H9 (cell line): Measurements from ENCODE around the gene TXNDC8. TPM values are rescaled to one million over a fixed set of nuclear protein-coding genes. Genes with fewer than 3 reads are reported as not detected.

Source experiments
- DNase-seq: peaks from one replicate; pipeline ENCODE4 v3.0.0-alpha.2; 2017
- H2AFZ ChIP-seq: one replicate; pipeline ENCODE4 v1.6.1; 2013; ENCODE audit warnings: mild to moderate bottlenecking, low read length, control low read depth, moderate library complexity
- H2AK5ac ChIP-seq: 2 replicates; pipeline ENCODE4 v1.6.1; 2013; ENCODE audit warnings: low read length, control low read depth, mixed read lengths; ENCODE audit not compliant: insufficient read length
- H2BK120ac ChIP-seq: one replicate; pipeline ENCODE4 v1.6.1; 2013; ENCODE audit warnings: low read depth, mild to moderate bottlenecking, low read length, control low read depth, inconsistent platforms; ENCODE audit not compliant: poor library complexity, severe bottlenecking
- H2BK12ac ChIP-seq: 2 replicates; pipeline ENCODE4 v1.6.1; 2013; ENCODE audit warnings: low read length, control low read depth, mixed read lengths, low read depth; ENCODE audit not compliant: insufficient read length
- H2BK15ac ChIP-seq: 2 replicates; pipeline ENCODE4 v1.6.1; 2013; ENCODE audit warnings: low read depth, low read length, control low read depth
- H2BK20ac ChIP-seq: one replicate; pipeline ENCODE4 v1.6.1; 2013; ENCODE audit warnings: low read depth, mild to moderate bottlenecking, low read length, control low read depth, inconsistent platforms; ENCODE audit not compliant: poor library complexity, severe bottlenecking
- H2BK5ac ChIP-seq: 2 replicates; pipeline ENCODE4 v1.6.1; 2013; ENCODE audit warnings: low read length, control low read depth, mixed read lengths; ENCODE audit not compliant: insufficient read length
- H3K14ac ChIP-seq: 2 replicates; pipeline ENCODE4 v1.6.1; 2013; ENCODE audit warnings: low read length, control low read depth; ENCODE audit not compliant: insufficient read depth
- H3K18ac ChIP-seq: 2 replicates; pipeline ENCODE4 v1.6.1; 2013; ENCODE audit warnings: low read depth, mild to moderate bottlenecking, mixed read lengths, low read length, control low read depth; ENCODE audit not compliant: insufficient read length
- H3K23ac ChIP-seq: 2 replicates; pipeline ENCODE4 v1.6.1; 2013; ENCODE audit warnings: low read length, control low read depth, mixed read lengths, low read depth; ENCODE audit not compliant: insufficient read length
- H3K23me2 ChIP-seq: 2 replicates; pipeline ENCODE4 v1.6.1; 2013; ENCODE audit warnings: low read depth, mild to moderate bottlenecking, mixed read lengths, low read length, control low read depth; ENCODE audit not compliant: insufficient read length, poor library complexity, severe bottlenecking
- H3K27ac ChIP-seq: 2 replicates; pipeline ENCODE4 v1.5.1; 2013; ENCODE audit warnings: low read length, control low read depth, mixed read lengths, low read depth; ENCODE audit not compliant: insufficient read length
- H3K27me3 ChIP-seq: 2 replicates; pipeline ENCODE4 v1.6.1; 2013; ENCODE audit warnings: low read length, control low read depth, inconsistent platforms; ENCODE audit not compliant: insufficient read depth
- H3K4ac ChIP-seq: 2 replicates; pipeline ENCODE4 v1.6.1; 2013; ENCODE audit warnings: low read depth, mild to moderate bottlenecking, control low read depth, inconsistent platforms, low read length, moderate library complexity
- H3K4me1 ChIP-seq: 2 replicates; pipeline ENCODE4 v1.6.1; 2013; ENCODE audit warnings: low read length, control low read depth, inconsistent platforms; ENCODE audit not compliant: insufficient read depth
- H3K4me2 ChIP-seq: 2 replicates; pipeline ENCODE4 v1.6.1; 2013; ENCODE audit warnings: low read length, control low read depth, mixed read lengths; ENCODE audit not compliant: insufficient read length, insufficient read depth
- H3K56ac ChIP-seq: 2 replicates; pipeline ENCODE4 v1.6.1; 2013; ENCODE audit warnings: low read depth, mild to moderate bottlenecking, mixed read lengths, low read length, control low read depth; ENCODE audit not compliant: insufficient read length
- H3K79me1 ChIP-seq: 2 replicates; pipeline ENCODE4 v1.6.1; 2013; ENCODE audit warnings: low read depth, mild to moderate bottlenecking, moderate library complexity, low read length, control low read depth, inconsistent platforms; ENCODE audit not compliant: insufficient read depth, poor library complexity, severe bottlenecking
- H3K79me2 ChIP-seq: 2 replicates; pipeline ENCODE4 v1.6.1; 2013; ENCODE audit warnings: low read length, control low read depth, inconsistent platforms; ENCODE audit not compliant: insufficient read depth
- H3K9ac ChIP-seq: 2 replicates; pipeline ENCODE4 v1.6.1; 2013; ENCODE audit warnings: low read length, control low read depth, mixed read lengths; ENCODE audit not compliant: insufficient read length; ENCODE audit errors: extremely low read depth
- H3K9me3 ChIP-seq: one replicate; pipeline ENCODE4 v1.6.1; 2013; ENCODE audit warnings: low read depth, low read length, inconsistent platforms; ENCODE audit not compliant: control insufficient read depth
- H3T11ph ChIP-seq: one replicate; pipeline ENCODE4 v1.6.1; 2013; ENCODE audit warnings: mild to moderate bottlenecking, low read length, control low read depth, inconsistent platforms
- H4K20me1 ChIP-seq: one replicate; pipeline ENCODE4 v1.6.1; 2013; ENCODE audit not compliant: control insufficient read depth, insufficient read length, insufficient read depth
- H4K5ac ChIP-seq: 2 replicates; pipeline ENCODE4 v1.6.1; 2013; ENCODE audit warnings: low read depth, mild to moderate bottlenecking, mixed read lengths, low read length, control low read depth; ENCODE audit not compliant: insufficient read length
- H4K8ac ChIP-seq: replicated peaks from 2 replicates; pipeline ENCODE4 v1.6.1; 2013; ENCODE audit warnings: low read length, control low read depth, mixed read lengths, low read depth; ENCODE audit not compliant: insufficient read length
- H4K91ac ChIP-seq: 2 replicates; pipeline ENCODE4 v1.6.1; 2013; ENCODE audit warnings: low read depth, mild to moderate bottlenecking, moderate library complexity, mixed read lengths, low read length, control low read depth; ENCODE audit not compliant: insufficient read length
- H3K27ac Mint-ChIP-seq, 3 experiments: 2 replicates in 2 of 3; 3 replicates in 1 of 3; pipeline ENCODE4 v1.8.0; 2020 to 2021; ENCODE audit warnings: mixed read lengths in 3 of 3, mild to moderate bottlenecking in 1 of 3, moderate library complexity in 1 of 3
- H3K27me3 Mint-ChIP-seq: 2 replicates; pipeline ENCODE4 v1.8.0; 2021; ENCODE audit warnings: low read depth, mild to moderate bottlenecking, moderate library complexity, mixed read lengths
- H3K36me3 Mint-ChIP-seq, 3 experiments: 2 replicates in 2 of 3; 3 replicates in 1 of 3; pipeline ENCODE4 v1.8.0; 2020 to 2021; ENCODE audit warnings: low read depth in 3 of 3, mixed read lengths in 3 of 3; ENCODE audit not compliant: insufficient read depth in 1 of 3
- H3K4me1 Mint-ChIP-seq, 2 experiments: 2 replicates each; pipeline ENCODE4 v1.8.0; 2020; ENCODE audit warnings: mixed read lengths in 2 of 2
- H3K4me3 Mint-ChIP-seq, 2 experiments: 2 replicates in 1 of 2; 3 replicates in 1 of 2; pipeline ENCODE4 v1.8.0; 2020 to 2021; ENCODE audit warnings: mild to moderate bottlenecking in 2 of 2, mixed read lengths in 2 of 2, moderate library complexity in 1 of 2
- H3K9me3 Mint-ChIP-seq, 2 experiments: 2 replicates in 1 of 2; 3 replicates in 1 of 2; pipeline ENCODE4 v1.8.0; 2020; ENCODE audit warnings: mild to moderate bottlenecking in 2 of 2, mixed read lengths in 2 of 2, moderate library complexity in 1 of 2
- WGBS: extraction: QIAGEN DNeasy Blood & Tissue Kit; methylation state at CpG from one replicate; pipeline ENCODE4 v1.1.7; 2013; ENCODE audit warnings: missing lambda C conversion rate, low lambda C conversion rate, mixed read lengths; ENCODE audit not compliant: insufficient read length; ENCODE audit errors: extremely low coverage; 5-methylcytosine and 5-hydroxymethylcytosine counted together
- total RNA-seq: library from RNA; stranded (reverse); gene quantifications from 2 replicates; pipeline ENCODE4 v1.2.1, GENCODE V29; 2021
- TF ChIP-seq, protein P1 (sequence below): fragments of 200-600 bp; sonication (generic); conservative IDR thresholded peaks from 3 replicates; pipeline ENCODE4 v1.8.0; 2021; ENCODE audit warnings: antibody characterized with exemption, mild to moderate bottlenecking

Gene TXNDC8
- total RNA-seq, 1 experiment from 2014 or later, result not detected

DNA sequence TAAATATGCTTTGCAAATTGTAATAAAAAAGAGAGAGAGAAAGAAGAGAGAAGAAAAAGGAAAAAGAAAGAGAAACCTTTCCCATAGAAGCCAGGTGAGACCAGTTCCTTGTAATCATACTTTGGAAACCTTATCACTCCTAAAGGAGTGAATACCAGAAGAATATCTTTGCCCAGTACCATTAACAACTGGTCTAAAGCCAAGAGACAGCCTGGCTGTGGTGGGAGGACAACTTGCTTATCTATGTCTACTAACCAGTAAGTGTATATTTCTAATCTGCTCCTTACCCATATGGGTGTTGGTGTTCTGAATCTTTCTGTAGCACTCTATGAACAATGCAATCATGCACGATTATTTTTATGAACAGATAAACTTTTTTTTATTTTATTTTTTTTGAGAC is 70.9 kb downstream of the TXNDC8 start:
- H3K27ac ChIP-seq, result no peak overlapping the region
- H4K91ac ChIP-seq, result no peak overlapping the region
- no peaks in the 10 kb centered on the region for H3K27me3 ChIP-seq
- no peak overlapping the region for H3T11ph ChIP-seq
- no peak overlapping the region for H2AFZ ChIP-seq
- no peak overlapping the region for H3K56ac ChIP-seq
- no peak overlapping the region for H3K9ac ChIP-seq
- no peak overlapping the region for H2BK20ac ChIP-seq
- H3K79me2 ChIP-seq, result no peaks in the 10 kb centered on the region
- H3K18ac ChIP-seq, result no peak overlapping the region
- no peaks in the 10 kb centered on the region for H3K79me1 ChIP-seq
- TF ChIP-seq, protein P1, sequence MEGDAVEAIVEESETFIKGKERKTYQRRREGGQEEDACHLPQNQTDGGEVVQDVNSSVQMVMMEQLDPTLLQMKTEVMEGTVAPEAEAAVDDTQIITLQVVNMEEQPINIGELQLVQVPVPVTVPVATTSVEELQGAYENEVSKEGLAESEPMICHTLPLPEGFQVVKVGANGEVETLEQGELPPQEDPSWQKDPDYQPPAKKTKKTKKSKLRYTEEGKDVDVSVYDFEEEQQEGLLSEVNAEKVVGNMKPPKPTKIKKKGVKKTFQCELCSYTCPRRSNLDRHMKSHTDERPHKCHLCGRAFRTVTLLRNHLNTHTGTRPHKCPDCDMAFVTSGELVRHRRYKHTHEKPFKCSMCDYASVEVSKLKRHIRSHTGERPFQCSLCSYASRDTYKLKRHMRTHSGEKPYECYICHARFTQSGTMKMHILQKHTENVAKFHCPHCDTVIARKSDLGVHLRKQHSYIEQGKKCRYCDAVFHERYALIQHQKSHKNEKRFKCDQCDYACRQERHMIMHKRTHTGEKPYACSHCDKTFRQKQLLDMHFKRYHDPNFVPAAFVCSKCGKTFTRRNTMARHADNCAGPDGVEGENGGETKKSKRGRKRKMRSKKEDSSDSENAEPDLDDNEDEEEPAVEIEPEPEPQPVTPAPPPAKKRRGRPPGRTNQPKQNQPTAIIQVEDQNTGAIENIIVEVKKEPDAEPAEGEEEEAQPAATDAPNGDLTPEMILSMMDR, result no peak
- H4K8ac ChIP-seq, result no peak overlapping the region
- no peak overlapping the region for H2BK5ac ChIP-seq
- Mint-ChIP-seq H3K27ac (no peak overlapping the region), H3K36me3 (no peaks in the 10 kb centered on the region), H3K4me1 (no peaks in the 10 kb centered on the region), H3K9me3 (peaks cover 3% of the 10 kb centered on the region in 2 experiments; a peak in 3 of 5 replicates), H3K4me3 (no peak overlapping the region), H3K27me3 (no peaks in the 10 kb centered on the region)
- no peak overlapping the region for H3K4me2 ChIP-seq
- no peaks in the 10 kb centered on the region for H3K23me2 ChIP-seq
- no peak overlapping the region for H2BK120ac ChIP-seq
- H2AK5ac ChIP-seq, result no peak overlapping the region
- H3K23ac ChIP-seq, result no peak overlapping the region
- DNase-seq, result no peak
- no peak overlapping the region for H4K5ac ChIP-seq
- H3K4ac ChIP-seq, result no peak overlapping the region
- H2BK12ac ChIP-seq, result no peak overlapping the region
- no peak overlapping the region for H3K14ac ChIP-seq
- H2BK15ac ChIP-seq, result no peak overlapping the region
- H4K20me1 ChIP-seq, result no peaks in the 10 kb centered on the region
- WGBS, result no CpG with 5 or more reads among the region's 1 CpG
- no peaks in the 10 kb centered on the region for H3K9me3 ChIP-seq
- no peaks in the 10 kb centered on the region for H3K4me1 ChIP-seq
